Posterior vena cava (tissue), 2 donors: ENCODE data around the gene PRDM5. TPM values are rescaled to one million over a fixed set of nuclear protein-coding genes. Genes with fewer than 3 reads are reported as not detected.
"Not testable (repeated sequence)": the region's sequence is repeated elsewhere in the genome, so short reads cannot be mapped to it uniquely, and the experiment has no call there.

Experiments
- DNase-seq: peaks from one replicate; pipeline ENCODE4 v3.0.0-alpha.2; 2020; ENCODE audit warnings: low spot score
- intact Hi-C, 2 donors: fragments of 100-400 bp; cut with DNase I; formaldehyde crosslinking; loops; one replicate each; pipeline versions ENCODE4 v1.14.1 to v1.14.2; 2022 to 2023
- total RNA-seq, 2 donors: library from RNA; stranded (reverse); fragmentation: NEBNext Ultra II Directional; extraction: Animal tissue kit (Norgen Biotek cat#: 25700); gene quantifications; one replicate each; pipeline ENCODE4 v1.2.1, GENCODE V29; 2021
- donor health status: DM: yes; HTN: yes; CAD: no.
- donor health status: DM: yes; HTN: yes; CAD: no.

PRDM5 gene
- total RNA-seq, 2 donors from 2014 or later, result 16.3 to 19.4 TPM

DNA sequence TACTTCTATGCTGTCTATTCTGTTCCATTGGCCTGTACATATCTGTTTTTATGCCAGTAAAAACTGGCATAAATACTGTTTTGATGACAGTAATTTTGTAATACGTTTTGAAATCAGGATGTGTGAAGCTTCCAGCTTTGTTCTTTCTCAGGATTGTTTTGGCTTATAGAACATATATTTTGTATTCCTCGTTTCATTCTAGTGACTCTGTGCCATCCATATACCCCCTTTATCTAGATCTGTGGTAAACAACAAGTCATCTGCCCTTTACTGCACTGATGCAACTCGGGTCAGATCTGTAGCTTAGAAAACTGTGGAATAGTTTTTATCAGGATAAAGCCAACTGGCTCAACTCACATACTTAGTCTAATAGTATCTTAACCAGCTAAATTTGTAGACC, 233.7 kb downstream of the PRDM5 start:
- DNase-seq, result no peak
- intact Hi-C loops, result no loop called here

DNA sequence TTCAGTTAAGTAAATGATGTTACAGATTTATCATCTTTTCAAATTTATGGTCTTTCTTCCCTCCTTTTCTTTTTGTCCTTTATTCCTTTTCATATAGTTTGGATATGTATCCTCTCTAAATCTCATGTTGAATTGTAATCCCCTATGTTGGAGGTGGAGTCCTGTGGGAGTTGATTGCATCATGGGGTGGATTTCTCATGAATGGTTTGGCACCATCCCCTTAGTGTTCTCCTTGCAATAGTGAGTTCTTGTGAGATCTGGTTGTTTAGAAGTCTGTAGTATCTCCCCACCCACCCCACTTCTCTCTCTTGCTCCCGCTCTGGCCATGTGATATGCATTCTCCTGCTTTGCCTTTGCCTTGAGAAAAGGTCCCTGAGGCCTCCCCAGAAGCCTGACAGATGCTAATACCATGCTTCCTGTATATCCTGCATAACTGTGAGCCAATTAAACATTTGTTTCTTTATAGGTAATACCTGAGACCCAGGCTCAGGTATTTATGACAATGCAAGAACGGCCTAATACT, 236.7 kb downstream of the PRDM5 start:
- DNase-seq, result no peak
- intact Hi-C loops, result no loop called here

- intact Hi-C loops, result no loop called here
- no peak for DNase-seq
Observed at GRCh38 chr4:120683897-120684540, 238.5 kb downstream of the PRDM5 start.

DNA sequence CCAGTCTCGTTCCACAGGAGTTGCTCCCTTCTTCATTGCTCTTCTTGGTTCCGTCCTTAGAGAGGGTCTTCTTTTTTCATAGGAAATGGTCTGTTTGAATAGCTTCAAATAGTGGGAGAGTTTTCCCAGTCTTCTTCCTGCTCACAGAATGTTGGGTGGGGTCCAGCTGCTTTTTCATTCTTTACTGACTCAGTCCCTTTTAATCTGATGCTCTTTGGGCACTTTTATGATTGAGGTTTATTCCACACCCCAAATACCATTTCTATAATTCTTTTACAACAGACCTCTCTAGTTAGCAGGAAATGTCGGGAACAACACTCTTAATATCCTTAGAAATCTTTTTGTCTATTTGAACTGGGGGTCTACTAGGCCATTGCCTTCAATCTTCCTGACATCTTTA, 239.5 kb downstream of the PRDM5 start:
- DNase-seq, result no peak
- intact Hi-C loops, result no loop called here

DNA sequence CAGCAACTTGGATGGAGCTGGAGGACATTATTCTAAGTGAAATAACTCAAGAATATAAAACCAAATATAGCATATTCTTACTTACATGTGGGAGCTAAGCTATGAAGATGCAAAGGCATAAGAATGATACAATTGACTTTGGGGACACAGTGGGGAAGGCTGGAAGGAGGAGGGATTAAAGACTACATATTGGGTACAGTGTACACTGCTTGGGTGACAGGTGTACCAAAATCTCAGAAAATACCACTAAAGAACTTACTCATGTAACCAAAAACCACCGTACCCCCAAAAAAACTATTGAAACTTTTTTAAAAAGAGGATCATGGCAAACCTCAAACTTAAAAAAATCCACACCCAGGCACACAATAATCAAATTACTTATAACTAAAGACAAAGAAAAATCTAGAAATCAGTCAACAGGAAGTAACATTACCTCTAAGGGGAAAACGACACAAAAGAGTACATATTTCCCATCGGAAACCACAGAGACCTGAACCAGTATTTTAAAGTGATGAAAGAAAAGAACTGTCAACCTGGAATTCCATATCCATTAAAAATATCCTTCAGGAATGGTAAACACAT, 241.8 kb downstream of the PRDM5 start:
- intact Hi-C loops, result no loop called here
- DNase-seq, result no peak

GRCh38 chr4:120673696-120674095, 248.8 kb downstream of the PRDM5 start:
- DNase-seq, result no peak
- intact Hi-C loops, result loop anchor here in 1 of 2 donors (10.0 kb wide), 1 partner anchor 589 kb away; no protein-coding TSS in a partner anchor

DNA sequence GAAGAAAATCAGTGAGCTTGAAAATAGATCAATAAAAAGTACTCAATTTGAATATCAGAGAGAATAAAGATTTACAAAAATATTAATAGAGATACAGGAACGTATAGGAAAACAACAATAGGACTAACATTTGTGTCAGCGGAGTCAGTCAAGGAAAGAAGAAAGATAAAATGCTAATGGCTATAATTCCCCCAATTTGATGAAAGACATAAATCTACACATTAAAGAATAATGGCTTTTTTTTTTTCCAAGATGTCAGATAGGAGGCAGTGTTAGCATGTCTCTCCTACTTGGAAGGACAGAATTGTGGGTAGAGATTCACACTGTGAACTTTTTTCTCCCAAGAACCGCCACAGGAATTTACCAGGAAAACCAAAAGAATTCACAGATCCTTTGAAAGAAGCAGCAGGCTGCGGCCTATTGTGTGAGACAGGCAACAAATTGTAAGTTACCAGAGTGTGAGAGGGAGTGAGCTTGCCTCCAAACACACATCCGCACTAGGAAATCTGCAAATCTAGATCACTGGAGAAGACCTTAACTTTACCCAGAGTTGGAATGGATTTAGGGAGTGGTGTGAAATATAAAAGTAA, 249.9 kb downstream of the PRDM5 start:
- intact Hi-C loops, result loop anchor here in 1 of 2 donors (10.0 kb wide), 1 partner anchor 588 kb away; no protein-coding TSS in a partner anchor
- no peak for DNase-seq

- intact Hi-C loops, result loop anchor here in 1 of 2 donors (10.0 kb wide), 1 partner anchor 587 kb away; no protein-coding TSS in a partner anchor
- no peak for DNase-seq
Observed at GRCh38 chr4:120672076-120672475, 250.4 kb downstream of the PRDM5 start.

- intact Hi-C loops, result loop anchor here in 1 of 2 donors (10.0 kb wide), 1 partner anchor 587 kb away; no protein-coding TSS in a partner anchor
- DNase-seq, result no peak
Observed at GRCh38 chr4:120671538-120671937, 251.0 kb downstream of the PRDM5 start.

DNA sequence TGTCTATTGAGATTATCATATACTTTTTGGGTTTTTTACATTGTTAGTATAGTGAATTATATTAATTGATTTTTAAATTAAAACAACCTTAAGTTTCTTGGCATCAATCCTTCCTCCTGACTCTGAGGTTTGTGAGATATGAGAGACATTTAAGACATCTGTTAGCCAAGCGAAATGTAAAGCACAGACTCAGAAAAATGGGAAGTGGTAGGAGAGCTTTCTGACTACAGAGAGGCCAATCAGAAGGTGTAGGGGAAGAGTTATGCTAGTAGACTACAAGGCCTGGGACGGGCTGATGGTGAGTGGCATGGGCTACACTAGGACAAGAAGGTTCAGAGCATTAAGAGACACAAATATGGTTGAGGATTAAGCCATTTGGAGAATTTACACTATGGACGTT, 255.4 kb downstream of the PRDM5 start:
- no peak for DNase-seq
- intact Hi-C loops, result loop anchor here in 1 of 2 donors (2.0 kb wide), 1 partner anchor 72 kb away; no protein-coding TSS in a partner anchor

- intact Hi-C loops, result no loop called here
- DNase-seq, result no peak
Observed at GRCh38 chr4:120664851-120665250, 257.7 kb downstream of the PRDM5 start.

DNA sequence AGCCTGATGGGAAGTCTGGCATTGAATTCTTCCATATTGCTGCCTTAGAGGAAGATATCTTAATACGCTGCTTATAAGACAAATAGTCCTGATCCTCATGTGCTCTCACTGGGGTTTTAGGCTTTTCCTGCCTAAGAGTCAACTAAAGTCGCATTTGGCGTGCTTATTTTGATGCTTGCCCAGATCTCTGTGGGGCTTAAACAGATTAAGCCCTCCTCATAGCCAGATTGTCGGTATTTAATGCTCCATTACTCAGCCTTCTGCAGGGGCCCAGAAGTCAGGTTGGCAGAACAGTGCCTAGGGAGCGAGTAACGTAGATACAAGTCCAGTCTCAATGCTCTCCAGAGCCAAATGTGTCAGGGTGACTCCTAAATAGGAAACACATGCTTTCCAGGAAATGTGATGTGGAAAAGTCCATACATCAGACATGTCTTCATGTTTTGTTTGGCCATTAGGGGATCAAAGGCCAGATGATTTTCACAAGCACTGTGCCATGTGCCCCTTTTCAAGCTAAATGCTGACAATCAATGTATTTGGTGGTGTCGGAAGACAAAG, 262.8 kb downstream of the PRDM5 start:
- intact Hi-C loops, result no loop called here
- no peak for DNase-seq

DNA sequence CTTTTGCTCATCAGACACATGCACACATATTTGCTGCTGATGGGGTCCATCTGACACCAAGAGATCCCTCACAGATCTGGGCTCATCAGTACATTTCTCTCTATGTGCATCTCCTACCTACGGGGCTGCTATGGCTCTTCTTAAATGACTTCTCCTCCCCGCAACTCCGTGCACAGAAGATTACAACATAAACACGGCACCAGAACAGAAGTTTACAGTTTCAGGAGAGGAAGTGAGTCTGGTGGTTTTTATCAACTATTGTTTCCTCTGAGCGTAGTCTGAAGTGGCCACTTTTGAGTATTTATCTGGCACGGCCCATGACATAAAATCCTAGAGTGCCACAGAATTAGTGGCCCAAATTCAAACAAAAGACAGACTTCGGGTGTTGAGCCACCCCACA, 263.8 kb downstream of the PRDM5 start:
- intact Hi-C loops, result no loop called here
- DNase-seq, result no peak

DNA sequence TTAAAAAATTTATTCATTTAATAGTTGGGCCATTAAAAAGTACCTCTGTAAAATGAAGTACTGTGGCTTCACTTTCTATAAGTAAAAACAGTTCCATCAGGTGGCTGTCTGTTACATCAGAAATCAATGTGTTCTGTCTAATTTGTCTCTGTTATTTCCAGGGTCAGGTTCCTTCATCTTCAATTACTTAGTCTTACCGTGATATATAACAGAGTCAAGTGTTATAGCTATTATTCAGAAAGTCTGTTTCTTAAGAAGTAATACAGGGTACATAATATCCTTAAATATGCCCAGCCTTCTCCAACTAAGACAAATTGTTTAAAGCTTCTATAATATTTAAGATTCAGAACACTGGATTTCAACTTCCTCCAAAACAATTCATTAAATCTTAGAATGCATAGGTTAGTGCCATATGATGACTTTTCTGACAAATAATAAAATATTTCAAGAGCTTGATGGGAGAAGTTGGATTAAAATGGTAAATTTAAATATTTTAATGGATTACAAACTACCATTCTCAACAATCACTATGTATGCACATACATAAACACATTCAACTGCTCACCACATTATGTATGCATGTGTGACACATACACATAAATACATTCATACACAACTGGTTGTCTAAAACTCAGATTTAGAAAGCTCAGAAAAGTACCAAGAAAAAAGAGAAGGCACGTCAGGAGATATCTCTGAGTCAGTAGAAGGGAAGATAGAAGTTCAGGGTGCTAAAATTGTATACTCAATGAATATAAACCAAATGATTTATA, 268.5 kb downstream of the PRDM5 start:
- no peak for DNase-seq

DNA sequence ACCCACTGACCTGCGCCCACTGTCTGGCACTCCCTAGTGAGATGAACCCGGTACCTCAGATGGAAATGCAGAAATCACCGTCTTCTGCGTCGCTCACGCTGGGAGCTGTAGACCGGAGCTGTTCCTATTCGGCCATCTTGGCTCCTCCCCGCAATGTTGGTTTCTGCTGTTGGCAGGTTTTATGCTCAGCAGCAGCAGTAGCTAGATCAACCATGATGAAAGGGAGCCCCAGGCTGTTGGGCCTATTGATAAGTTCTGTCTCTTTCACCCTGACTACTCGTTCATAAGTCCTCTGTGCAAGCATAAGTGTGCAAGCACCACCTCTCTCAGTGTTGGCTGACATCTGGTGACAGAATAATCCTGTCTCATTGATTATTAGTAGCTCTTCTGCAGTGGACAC, 274.2 kb downstream of the PRDM5 start:
- intact Hi-C loops, DNase-seq: not testable (repeated sequence)

More for the DNA sequence above, 268.5 kb downstream of the PRDM5 start:
- intact Hi-C loops, result no loop called here
